HepG2 (cell line): Measurements from ENCODE around the gene FBXW12. TPM values are rescaled to one million over a fixed set of nuclear protein-coding genes. Genes with fewer than 3 reads are reported as not detected.

Experiments used
- ATAC-seq: fragments of 200-7000 bp; cut with Tn5 transposase; 3 replicates; pipeline ENCODE4 v1.9.1; 2020; ENCODE audit warnings: mild to moderate bottlenecking, moderate library complexity
- BruUV-seq: library from RNA; stranded (reverse); fragments of 400-500 nt; replicated peaks from 2 replicates; lab custom pipeline; 2021; lab: Mats Ljungman, UMichigan
- CTCF ChIA-PET: fragments of 300-600 bp; formaldehyde crosslinking; extraction: SDS; loops from one replicate; lab custom pipeline; 2021; ENCODE audit warnings: low total read pairs, inconsistent platforms, low intra/inter-chr PET ratio; lab: Yijun Ruan, JAX
- POLR2A ChIA-PET: fragments of 350-600 bp; sonication (Branson Sonifier 250); formaldehyde crosslinking; loops from one replicate; lab custom pipeline; 2020; ENCODE audit warnings: antibody characterized with exemption, inconsistent platforms; lab: Yijun Ruan, JAX
- DNase-seq: peaks from one replicate; pipeline ENCODE4 v3.0.0-alpha.2; 2015; ENCODE audit warnings: low spot score
- FAIRE-seq: peaks from 3 replicates; lab custom pipeline; 2011; peaks lifted over from hg19 to GRCh38; lab: Jason Lieb, UNC
- H2AFZ ChIP-seq: one replicate; pipeline ENCODE4 v1.6.1; 2011; ENCODE audit warnings: low read length, inconsistent platforms
- H3K27ac ChIP-seq: fragments of 300-600 bp; 3 replicates; pipeline ENCODE4 v1.8.0; 2011; ENCODE audit warnings: mixed run types, mild to moderate bottlenecking, mixed read lengths, low read length, inconsistent platforms; ENCODE audit not compliant: insufficient read depth; ENCODE audit errors: extremely low read length
- H3K27me3 ChIP-seq, 2 experiments: fragments of 200-600 bp in 1 of 2; 2 replicates in 1 of 2; 3 replicates in 1 of 2; pipeline versions ENCODE4 v1.6.0 to v1.8.0; 2011; ENCODE audit warnings: low read length in 2 of 2, mild to moderate bottlenecking in 2 of 2, moderate library complexity in 2 of 2, inconsistent platforms in 1 of 2; ENCODE audit not compliant: insufficient read depth in 2 of 2, control insufficient read depth in 1 of 2
- H3K36me3 ChIP-seq, 2 experiments: fragments of 200-600 bp in 1 of 2; replicated peaks in 1 of 2; 2 replicates in 1 of 2; 3 replicates in 1 of 2; pipeline versions ENCODE4 v1.5.1 to v1.8.0; 2011; ENCODE audit warnings: low read length in 2 of 2, inconsistent platforms in 1 of 2; ENCODE audit not compliant: insufficient read depth in 2 of 2, control insufficient read depth in 1 of 2
- H3K4me1 ChIP-seq: 2 replicates; pipeline ENCODE4 v1.5.1; 2012; ENCODE audit warnings: low read length, inconsistent platforms; ENCODE audit not compliant: insufficient read depth
- H3K4me2 ChIP-seq: 2 replicates; pipeline ENCODE4 v1.6.0; 2011; ENCODE audit warnings: low read depth, low read length, inconsistent platforms
- H3K4me3 ChIP-seq, 3 experiments: fragments of 200-600 bp in 1 of 3; sonication (generic), shearing (Covaris generic) in 1 of 3; replicated peaks in 1 of 3; 2 replicates each; pipeline ENCODE4 v1.5.1; 2011 to 2016; ENCODE audit warnings: low read length in 3 of 3, inconsistent platforms in 2 of 3, low read depth in 2 of 3, mild to moderate bottlenecking in 2 of 3, control low read depth in 1 of 3, mixed read lengths in 1 of 3; ENCODE audit not compliant: insufficient read depth in 1 of 3
- H3K79me2 ChIP-seq: one replicate; pipeline ENCODE4 v1.6.1; 2011; ENCODE audit warnings: low read length, inconsistent platforms; ENCODE audit not compliant: insufficient read depth
- H3K9ac ChIP-seq: 2 replicates; pipeline ENCODE4 v1.6.0; 2011; ENCODE audit warnings: mild to moderate bottlenecking, low read depth, low read length, inconsistent platforms; ENCODE audit not compliant: insufficient read depth
- H3K9me3 ChIP-seq: 2 replicates; pipeline ENCODE4 v1.5.1; 2012; ENCODE audit warnings: mild to moderate bottlenecking, low read length
- H4K20me1 ChIP-seq: 2 replicates; pipeline ENCODE4 v1.6.0; 2011; ENCODE audit warnings: inconsistent platforms, mild to moderate bottlenecking, low read length, moderate library complexity; ENCODE audit not compliant: insufficient read depth
- AGO2 ChIP-seq: fragments of 200-400 bp; formaldehyde crosslinking; optimal IDR thresholded peaks from 2 replicates; pipeline ENCODE3; 2017; ENCODE audit warnings: mild to moderate bottlenecking, low read depth, low read length, moderate library complexity
- CHD2 ChIP-seq: IDR thresholded peaks from 2 replicates; pipeline ENCODE4 v1.6.1; 2011; ENCODE audit warnings: low read depth, low read length, improper control_type of control experiment
- MAFK ChIP-seq, 2 experiments: IDR thresholded peaks in 1 of 2; conservative IDR thresholded peaks in 1 of 2; 2 replicates each; pipeline ENCODE4 v1.6.1; 2011; ENCODE audit warnings: improper control_type of control experiment in 2 of 2, low read length in 2 of 2
- NR3C1 ChIP-seq: sonication (generic); formaldehyde crosslinking; IDR thresholded peaks from 2 replicates; pipeline ENCODE4 v1.4.0; 2020; ENCODE audit warnings: missing genetic modification reagents
- POGZ ChIP-seq: sonication (generic); formaldehyde crosslinking; IDR thresholded peaks from 2 replicates; pipeline ENCODE4 v1.4.0; 2020; ENCODE audit warnings: mild to moderate bottlenecking, missing genetic modification reagents
- RBFOX2 ChIP-seq: fragments of 200-400 bp; formaldehyde crosslinking; IDR thresholded peaks from 2 replicates; pipeline ENCODE4 v1.6.1; 2017; ENCODE audit warnings: low read depth, mild to moderate bottlenecking, low read length
- RBM22 ChIP-seq: fragments of 200-400 bp; formaldehyde crosslinking; optimal IDR thresholded peaks from 2 replicates; pipeline ENCODE3; 2017; ENCODE audit warnings: mild to moderate bottlenecking, low read length, moderate library complexity
- TEAD2 ChIP-seq: sonication (generic); formaldehyde crosslinking; IDR thresholded peaks from 2 replicates; pipeline ENCODE4 v1.9.0; 2021; ENCODE audit warnings: missing genetic modification reagents
- ZFAT ChIP-seq: sonication (generic); formaldehyde crosslinking; conservative IDR thresholded peaks from 2 replicates; pipeline ENCODE4 v1.8.1; 2023; ENCODE audit warnings: missing genetic modification reagents, inconsistent platforms
- ZFYVE20 ChIP-seq: sonication (generic); formaldehyde crosslinking; IDR thresholded peaks from 2 replicates; pipeline ENCODE4 v1.8.0; 2023; ENCODE audit warnings: low read depth, mild to moderate bottlenecking, moderate library complexity, missing genetic modification reagents, borderline replicate concordance
- ZNF567 ChIP-seq: sonication (generic); formaldehyde crosslinking; IDR thresholded peaks from 2 replicates; pipeline ENCODE4 v1.8.1; 2023; ENCODE audit warnings: mild to moderate bottlenecking, missing genetic modification reagents, borderline replicate concordance
- WGBS: methylation state at CpG from one replicate; pipeline ENCODE4 v1.1.6; 2017; ENCODE audit warnings: low lambda C conversion rate; 5-methylcytosine and 5-hydroxymethylcytosine counted together
- in situ Hi-C: cut with HindIII; loops from 2 replicates; pipeline ENCODE4 v1.10.0; 2017; ENCODE audit warnings: low pct_unique_long_range_greater_than_20kb; ENCODE audit not compliant: extremely low pct_ligation_motif_present
- intact Hi-C: fragments of 100-400 bp; cut with micrococcal nuclease; formaldehyde crosslinking; loops from one replicate; pipeline ENCODE4 v1.10.0; 2022; ENCODE audit not compliant: unreplicated experiment
- polyA plus RNA-seq, 8 experiments: library from polyadenylated mRNA; depleted of rRNA in 3 of 8; stranded (reverse) in 7 of 8; unstranded in 1 of 8; fragments of >200 nt; fragmentation: Illumina TruSeq in 4 of 8; extraction: Trizol in 4 of 8; gene quantifications; 2 replicates each; pipeline versions ENCODE4 v1.2.1 to v1.2.3, GENCODE V29; 2011 to 2016; ENCODE audit warnings: low read depth in 4 of 8, missing spikeins in 1 of 8, mixed read lengths in 1 of 8; ENCODE audit not compliant: insufficient read depth in 1 of 8
- total RNA-seq, 5 experiments: library from RNA; depleted of rRNA; stranded (reverse); fragments of >200 nt; fragmentation: Illumina TruSeq; extraction: Trizol; gene quantifications; 2 replicates each; pipeline ENCODE4 v1.2.3, GENCODE V29; 2016; ENCODE audit warnings: low read depth in 1 of 5
- TF ChIP-seq, protein P1 (sequence below): sonication (generic); formaldehyde crosslinking; IDR thresholded peaks from 2 replicates; pipeline ENCODE4 v1.4.0; 2020; ENCODE audit warnings: missing genetic modification reagents
- TF ChIP-seq, protein P2 (sequence below): sonication (generic); formaldehyde crosslinking; IDR thresholded peaks from 2 replicates; pipeline ENCODE4 v1.5.1; 2020; ENCODE audit warnings: missing genetic modification reagents, mild to moderate bottlenecking, borderline replicate concordance

The FBXW12 gene
- total and polyA plus RNA-seq, 2 of the 13 experiments (the other 11 are each of a cell fraction or from before 2014, with no cell fraction given) = not detected

DNA sequence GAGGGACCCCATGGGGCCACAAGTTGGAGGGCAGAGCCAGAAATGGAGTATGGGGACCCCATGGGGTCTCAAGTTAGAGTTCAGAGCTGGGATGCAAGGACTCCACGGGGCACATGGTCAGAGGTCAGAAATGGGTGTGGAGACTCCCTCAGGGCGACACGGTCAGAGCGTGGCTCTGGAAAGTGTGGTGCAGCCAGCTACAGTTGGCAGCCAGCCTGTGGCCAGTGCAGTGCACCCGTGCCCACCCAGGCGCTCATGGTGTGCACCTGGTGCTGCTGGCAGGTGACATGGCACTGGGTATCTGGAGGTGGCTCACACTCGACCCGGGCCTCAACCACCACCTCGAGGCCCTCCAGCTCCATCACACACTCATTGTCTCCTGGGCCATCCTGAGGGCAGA, 46.6 kb downstream of the FBXW12 start:
- peaks cover 24% of the 10 kb centered on the region for H3K79me2 ChIP-seq
- H3K27ac ChIP-seq = no peak overlapping the region
- BruUV-seq = no TSS peak
- no peak overlapping the region for H2AFZ ChIP-seq
- H3K4me2 ChIP-seq = no peak overlapping the region
- DNase-seq (no peak), FAIRE-seq (no peak), ATAC-seq (no peak)
- CTCF ChIA-PET = no interaction called here
- peaks cover 76 to 99% of the 10 kb centered on the region in 2 experiments for H3K36me3 ChIP-seq
- no peaks in the 10 kb centered on the region for H3K27me3 ChIP-seq
- H3K4me1 ChIP-seq = peaks cover 19% of the 10 kb centered on the region
- TF ChIP-seq ZFYVE20 (CRISPR knock-in tag) = 0 out of 2 replicates have a peak, but pooled peaks have one; percentile 34
- TF ChIP-seq, protein P1, sequence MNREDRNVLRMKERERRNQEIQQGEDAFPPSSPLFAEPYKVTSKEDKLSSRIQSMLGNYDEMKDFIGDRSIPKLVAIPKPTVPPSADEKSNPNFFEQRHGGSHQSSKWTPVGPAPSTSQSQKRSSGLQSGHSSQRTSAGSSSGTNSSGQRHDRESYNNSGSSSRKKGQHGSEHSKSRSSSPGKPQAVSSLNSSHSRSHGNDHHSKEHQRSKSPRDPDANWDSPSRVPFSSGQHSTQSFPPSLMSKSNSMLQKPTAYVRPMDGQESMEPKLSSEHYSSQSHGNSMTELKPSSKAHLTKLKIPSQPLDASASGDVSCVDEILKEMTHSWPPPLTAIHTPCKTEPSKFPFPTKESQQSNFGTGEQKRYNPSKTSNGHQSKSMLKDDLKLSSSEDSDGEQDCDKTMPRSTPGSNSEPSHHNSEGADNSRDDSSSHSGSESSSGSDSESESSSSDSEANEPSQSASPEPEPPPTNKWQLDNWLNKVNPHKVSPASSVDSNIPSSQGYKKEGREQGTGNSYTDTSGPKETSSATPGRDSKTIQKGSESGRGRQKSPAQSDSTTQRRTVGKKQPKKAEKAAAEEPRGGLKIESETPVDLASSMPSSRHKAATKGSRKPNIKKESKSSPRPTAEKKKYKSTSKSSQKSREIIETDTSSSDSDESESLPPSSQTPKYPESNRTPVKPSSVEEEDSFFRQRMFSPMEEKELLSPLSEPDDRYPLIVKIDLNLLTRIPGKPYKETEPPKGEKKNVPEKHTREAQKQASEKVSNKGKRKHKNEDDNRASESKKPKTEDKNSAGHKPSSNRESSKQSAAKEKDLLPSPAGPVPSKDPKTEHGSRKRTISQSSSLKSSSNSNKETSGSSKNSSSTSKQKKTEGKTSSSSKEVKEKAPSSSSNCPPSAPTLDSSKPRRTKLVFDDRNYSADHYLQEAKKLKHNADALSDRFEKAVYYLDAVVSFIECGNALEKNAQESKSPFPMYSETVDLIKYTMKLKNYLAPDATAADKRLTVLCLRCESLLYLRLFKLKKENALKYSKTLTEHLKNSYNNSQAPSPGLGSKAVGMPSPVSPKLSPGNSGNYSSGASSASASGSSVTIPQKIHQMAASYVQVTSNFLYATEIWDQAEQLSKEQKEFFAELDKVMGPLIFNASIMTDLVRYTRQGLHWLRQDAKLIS (CRISPR knock-in tag) = no peak
- POLR2A ChIA-PET = interaction anchor here (1.6 to 11.1 kb wide), 4 partner anchors 12 to 28 kb away, joined by 3 to 130 read pairs (median 7); partner anchors contain the start of genes ATRIP, CCDC51, PLXNB1 and TMA7
- H4K20me1 ChIP-seq = peaks cover 41% of the 10 kb centered on the region; the same call in 1 of the 2 replicates
- H3K4me3 ChIP-seq = no peak overlapping the region
- intact Hi-C loops (no loop called here), in situ Hi-C loops (no loop called here)
- H3K9me3 ChIP-seq = no peaks in the 10 kb centered on the region
- H3K9ac ChIP-seq = no peak overlapping the region
- WGBS = 100% methylated on average over 5 of the region's 9 CpGs

DNA sequence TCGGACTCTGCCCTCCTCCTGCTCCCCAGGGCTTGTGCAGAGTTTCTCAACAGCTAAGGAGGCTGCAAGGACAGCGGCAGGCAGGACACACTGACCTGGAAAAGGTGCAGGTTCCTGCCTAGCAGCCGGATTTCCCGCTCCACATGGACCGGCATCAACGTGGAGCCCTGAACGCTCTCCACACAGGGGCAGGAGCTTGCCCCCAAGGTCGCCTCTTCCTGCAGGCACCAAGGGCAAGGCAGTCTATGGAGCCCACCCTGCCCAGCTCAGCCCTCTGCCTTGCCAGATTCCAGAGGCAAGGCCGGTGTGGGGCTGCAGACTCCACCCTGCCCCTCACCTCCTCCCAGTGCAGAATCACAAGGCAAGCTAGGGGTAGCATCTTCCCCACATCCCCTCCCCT, 47.1 kb downstream of the FBXW12 start:
- H3K27me3 ChIP-seq = no peaks in the 10 kb centered on the region
- no peak overlapping the region for H3K4me2 ChIP-seq
- BruUV-seq = no TSS peak
- intact Hi-C loops (no loop called here), in situ Hi-C loops (no loop called here)
- H3K4me1 ChIP-seq = peaks cover 23% of the 10 kb centered on the region
- H3K79me2 ChIP-seq = peaks cover 27% of the 10 kb centered on the region
- H4K20me1 ChIP-seq = peaks cover 45% of the 10 kb centered on the region; the same call in 1 of the 2 replicates
- WGBS = 94% methylated on average over 8 of the region's 9 CpGs
- peaks cover 76 to 99% of the 10 kb centered on the region in 2 experiments for H3K36me3 ChIP-seq
- ChIA-PET POLR2A (interaction anchor here (1.6 to 11.1 kb wide), 4 partner anchors 11 to 28 kb away, joined by 3 to 130 read pairs (median 7); partner anchors contain the start of genes ATRIP, CCDC51, PLXNB1 and TMA7), CTCF (no interaction called here)
- H3K4me3 ChIP-seq = no peak overlapping the region
- FAIRE-seq (no peak), ATAC-seq (no peak), DNase-seq (no peak)
- no peak overlapping the region for H3K27ac ChIP-seq
- TF ChIP-seq ZNF567 (CRISPR knock-in tag) = no peak
- no peak for TF ChIP-seq MAFK (conservative IDR thresholded peaks at IDR 0.05 in 1 of 2, IDR thresholded peaks at IDR 0.05 in 1 of 2; ENCODE audit: low read length in 2 of 2)
- TF ChIP-seq NR3C1 = no peak
- TF ChIP-seq, protein P2, sequence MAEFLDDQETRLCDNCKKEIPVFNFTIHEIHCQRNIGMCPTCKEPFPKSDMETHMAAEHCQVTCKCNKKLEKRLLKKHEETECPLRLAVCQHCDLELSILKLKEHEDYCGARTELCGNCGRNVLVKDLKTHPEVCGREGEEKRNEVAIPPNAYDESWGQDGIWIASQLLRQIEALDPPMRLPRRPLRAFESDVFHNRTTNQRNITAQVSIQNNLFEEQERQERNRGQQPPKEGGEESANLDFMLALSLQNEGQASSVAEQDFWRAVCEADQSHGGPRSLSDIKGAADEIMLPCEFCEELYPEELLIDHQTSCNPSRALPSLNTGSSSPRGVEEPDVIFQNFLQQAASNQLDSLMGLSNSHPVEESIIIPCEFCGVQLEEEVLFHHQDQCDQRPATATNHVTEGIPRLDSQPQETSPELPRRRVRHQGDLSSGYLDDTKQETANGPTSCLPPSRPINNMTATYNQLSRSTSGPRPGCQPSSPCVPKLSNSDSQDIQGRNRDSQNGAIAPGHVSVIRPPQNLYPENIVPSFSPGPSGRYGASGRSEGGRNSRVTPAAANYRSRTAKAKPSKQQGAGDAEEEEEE (CRISPR knock-in tag) = no peak
- peak; percentile 70 for TF ChIP-seq RBM22
- TF ChIP-seq CHD2 = no peak
- peak; percentile 64; the same call in 1 of the 2 replicates for TF ChIP-seq RBFOX2
- TF ChIP-seq ZFAT (CRISPR knock-in tag) = no peak
- no peak for TF ChIP-seq POGZ (CRISPR knock-in tag)
- no peak for TF ChIP-seq TEAD2 (CRISPR knock-in tag)
- TF ChIP-seq AGO2 = peak; percentile 90
- no peak overlapping the region for H2AFZ ChIP-seq
- no peaks in the 10 kb centered on the region for H3K9me3 ChIP-seq
- no peak overlapping the region for H3K9ac ChIP-seq
